ENCODE measurements around the gene MBLAC1.
A peak's percentile ranks its signal among the peaks of the same experiment; 100 is the strongest.

The MBLAC1 gene

GRCh38 chr7:100118388-100119071 is 8.2 kb upstream of the MBLAC1 start:
- H3K27ac ChIP-seq = peak overlapping the region; percentile 98
- in situ Hi-C loops (cut with HindIII; ENCODE audit: low pct_ligation_motif_present, low sequenced_read_pairs) = no loop called here
- H3K36me3 ChIP-seq (replicated peaks) = peaks cover 5% of the 10 kb centered on the region
- H3K4me3 ChIP-seq (ENCODE audit: low read depth, low read length) = peak overlapping the region; percentile 91
- DNase-seq = no peak
- TF ChIP-seq, protein P1, sequence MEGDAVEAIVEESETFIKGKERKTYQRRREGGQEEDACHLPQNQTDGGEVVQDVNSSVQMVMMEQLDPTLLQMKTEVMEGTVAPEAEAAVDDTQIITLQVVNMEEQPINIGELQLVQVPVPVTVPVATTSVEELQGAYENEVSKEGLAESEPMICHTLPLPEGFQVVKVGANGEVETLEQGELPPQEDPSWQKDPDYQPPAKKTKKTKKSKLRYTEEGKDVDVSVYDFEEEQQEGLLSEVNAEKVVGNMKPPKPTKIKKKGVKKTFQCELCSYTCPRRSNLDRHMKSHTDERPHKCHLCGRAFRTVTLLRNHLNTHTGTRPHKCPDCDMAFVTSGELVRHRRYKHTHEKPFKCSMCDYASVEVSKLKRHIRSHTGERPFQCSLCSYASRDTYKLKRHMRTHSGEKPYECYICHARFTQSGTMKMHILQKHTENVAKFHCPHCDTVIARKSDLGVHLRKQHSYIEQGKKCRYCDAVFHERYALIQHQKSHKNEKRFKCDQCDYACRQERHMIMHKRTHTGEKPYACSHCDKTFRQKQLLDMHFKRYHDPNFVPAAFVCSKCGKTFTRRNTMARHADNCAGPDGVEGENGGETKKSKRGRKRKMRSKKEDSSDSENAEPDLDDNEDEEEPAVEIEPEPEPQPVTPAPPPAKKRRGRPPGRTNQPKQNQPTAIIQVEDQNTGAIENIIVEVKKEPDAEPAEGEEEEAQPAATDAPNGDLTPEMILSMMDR (IDR thresholded peaks at IDR 0.05; ENCODE audit: low read depth, low read length, missing control alignments) = no peak
- no peaks in the 10 kb centered on the region for H3K27me3 ChIP-seq (replicated peaks)

DNA sequence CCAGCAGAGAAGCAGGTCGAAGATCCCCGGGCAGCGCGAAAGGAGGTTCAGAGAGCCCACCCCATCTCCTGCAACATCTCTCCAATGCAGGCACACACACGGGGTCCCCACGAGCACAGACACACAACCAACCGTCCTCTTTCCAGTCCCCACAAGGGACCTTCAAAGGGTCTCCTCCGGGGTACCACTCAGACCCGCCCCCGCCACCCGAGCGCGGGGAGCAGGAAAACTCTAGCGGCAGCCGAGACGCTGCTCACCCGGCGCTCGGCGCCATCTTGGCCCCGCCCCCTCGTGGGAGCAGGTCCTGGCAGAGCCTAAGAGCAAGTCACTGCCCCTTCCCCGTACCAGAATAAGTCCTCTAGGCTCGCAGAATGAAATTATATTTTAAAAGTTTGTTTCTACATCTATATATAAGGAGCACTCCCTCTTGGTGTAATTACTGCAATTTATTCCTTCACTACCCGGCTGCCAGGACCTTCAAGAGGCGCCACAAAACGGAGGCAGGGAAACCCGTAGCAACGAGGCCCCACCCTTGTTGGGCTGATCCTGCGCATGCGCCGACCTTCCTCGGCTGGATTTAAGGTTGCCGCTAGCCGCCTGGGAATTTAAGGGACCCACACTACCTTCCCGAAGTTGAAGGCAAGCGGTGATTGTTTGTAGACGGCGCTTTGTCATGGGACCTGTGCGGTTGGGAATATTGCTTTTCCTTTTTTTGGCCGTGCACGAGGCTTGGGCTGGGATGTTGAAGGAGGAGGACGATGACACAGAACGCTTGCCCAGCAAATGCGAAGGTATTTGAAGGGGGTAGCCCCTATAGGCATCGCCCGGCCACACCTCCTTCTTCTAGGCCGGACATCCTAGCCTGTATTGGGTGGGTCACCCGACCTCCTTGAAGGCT is 7.4 kb upstream of the MBLAC1 start, which contains the start of the genes CNPY4 and TAF6:
Gene CNPY4, plus strand, starts transcription at position 563 of the 898 bp plus-strand sequence. Its CDS starts 111 bp downstream, at position 674.
Gene TAF6, minus strand, starts transcription at position 287 of the 898 bp plus-strand sequence. CDS start 5,149 bp downstream, outside the sequence.
- Histone ChIP-seq H3K36me3 (replicated peaks) (no peaks in the 10 kb centered on the region), H3K4me3 (ENCODE audit: low read depth, low read length) (peak within 1 kb of the TSS; percentile 91), H3K27me3 (replicated peaks) (no peaks in the 10 kb centered on the region), H3K27ac (peak within 1 kb of the TSS; percentile 98)
- DNase-seq = peak; percentile 92
- in situ Hi-C loops (cut with HindIII; ENCODE audit: low pct_ligation_motif_present, low sequenced_read_pairs) = no loop called here
- TF ChIP-seq, protein P1 (IDR thresholded peaks at IDR 0.05; ENCODE audit: low read depth, low read length, missing control alignments) = no peak

- no peaks in the 10 kb centered on the region for H3K27me3 ChIP-seq (replicated peaks)
- peak overlapping the region; percentile 91 for H3K4me3 ChIP-seq (ENCODE audit: low read depth, low read length)
- peak; percentile 55 for DNase-seq
- TF ChIP-seq, protein P1 (IDR thresholded peaks at IDR 0.05; ENCODE audit: low read depth, low read length, missing control alignments) = no peak
- H3K36me3 ChIP-seq (replicated peaks) = no peaks in the 10 kb centered on the region
- in situ Hi-C loops (cut with HindIII; ENCODE audit: low pct_ligation_motif_present, low sequenced_read_pairs) = no loop called here
- peak overlapping the region; percentile 98 for H3K27ac ChIP-seq
These were observed 6.6 kb upstream of the MBLAC1 start for GRCh38 chr7:100119970-100120732.

- in situ Hi-C loops (cut with HindIII; ENCODE audit: low pct_ligation_motif_present, low sequenced_read_pairs) = no loop called here
- Histone ChIP-seq H3K27ac (no peak overlapping the region), H3K36me3 (replicated peaks) (no peaks in the 10 kb centered on the region), H3K27me3 (replicated peaks) (no peaks in the 10 kb centered on the region), H3K4me3 (ENCODE audit: low read depth, low read length) (peak overlapping the region; percentile 91)
- TF ChIP-seq, protein P1 (IDR thresholded peaks at IDR 0.05; ENCODE audit: low read depth, low read length, missing control alignments) = no peak
- no peak for DNase-seq
These were observed 6.1 kb upstream of the MBLAC1 start for GRCh38 chr7:100120733-100121036.

DNA sequence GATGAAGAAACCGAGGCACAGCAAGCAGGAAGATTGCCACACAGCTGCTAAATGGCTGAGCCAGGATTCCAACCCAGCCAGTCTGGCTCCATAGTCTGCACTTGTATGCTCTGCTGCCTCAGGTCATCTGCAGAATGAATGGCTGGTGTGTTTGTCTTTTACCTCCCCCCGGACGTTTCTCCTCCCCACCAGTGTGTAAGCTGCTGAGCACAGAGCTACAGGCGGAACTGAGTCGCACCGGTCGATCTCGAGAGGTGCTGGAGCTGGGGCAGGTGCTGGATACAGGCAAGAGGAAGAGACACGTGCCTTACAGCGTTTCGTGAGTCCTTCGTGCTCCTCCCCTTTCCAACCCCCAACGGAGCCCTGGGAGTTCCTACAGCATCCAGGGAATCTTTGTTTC is 4.7 kb upstream of the MBLAC1 start:
- H3K36me3 ChIP-seq (replicated peaks) = no peaks in the 10 kb centered on the region
- in situ Hi-C loops (cut with HindIII; ENCODE audit: low pct_ligation_motif_present, low sequenced_read_pairs) = no loop called here

More for the DNA sequence above, 4.7 kb upstream of the MBLAC1 start:
- no peak for DNase-seq
- Histone ChIP-seq H3K4me3 (ENCODE audit: low read depth, low read length) (no peak overlapping the region), H3K27me3 (replicated peaks) (no peaks in the 10 kb centered on the region), H3K27ac (no peak overlapping the region)
- TF ChIP-seq, protein P1 (IDR thresholded peaks at IDR 0.05; ENCODE audit: low read depth, low read length, missing control alignments) = no peak

Data from brain microvascular endothelial cell (primary cell).